ENCODE data around the gene PHF1.

The PHF1 gene

DNA sequence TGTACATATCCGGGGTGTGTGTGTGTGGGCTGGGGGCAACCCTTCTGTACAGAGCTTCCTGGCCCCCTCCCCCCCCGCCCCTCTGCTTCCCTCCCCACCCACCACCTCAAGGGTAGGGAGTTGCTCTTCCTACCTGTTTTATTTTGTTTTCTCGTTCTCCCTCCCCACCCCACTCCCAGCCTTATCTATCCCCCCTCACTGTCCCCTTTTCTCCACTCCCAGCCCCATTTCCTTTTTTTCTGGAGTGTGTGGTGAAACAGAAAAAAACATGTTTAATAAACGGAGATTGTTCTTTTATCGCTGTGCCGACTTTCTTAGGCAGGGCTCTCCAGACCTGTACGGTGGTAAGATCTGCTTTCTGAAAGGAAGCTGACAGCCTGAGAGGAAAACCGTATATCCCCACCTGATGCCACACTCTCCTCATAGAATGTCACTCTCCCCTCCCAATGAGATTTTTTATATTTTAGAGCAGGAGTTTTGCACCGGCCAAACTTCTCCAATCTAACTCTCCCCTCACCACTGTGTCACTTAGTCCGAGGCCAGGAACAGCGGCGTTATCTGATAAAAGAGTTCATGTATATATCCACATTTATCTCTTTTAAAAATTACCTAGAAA lies 42.7 kb downstream of the PHF1 start:
- H2AFZ ChIP-seq (ENCODE audit: low read depth) = peak overlapping the region; percentile 48
- H3K27me3 ChIP-seq (ENCODE audit: insufficient read depth, low read depth) = no peaks in the 10 kb centered on the region
- peak overlapping the region; percentile 77 for H3K4me2 ChIP-seq
- peaks cover 9% of the 10 kb centered on the region; the same call in 1 of the 2 replicates for H3K79me2 ChIP-seq (ENCODE audit: insufficient read depth, low read depth)
- no peaks in the 10 kb centered on the region for H4K20me1 ChIP-seq (ENCODE audit: insufficient read depth)
- H3K36me3 ChIP-seq (ENCODE audit: insufficient read depth) = no peaks in the 10 kb centered on the region
- peak overlapping the region; percentile 25; the same call in 1 of the 2 replicates for H3K27ac ChIP-seq
- H3K4me3 ChIP-seq (IDR thresholded peaks at IDR 0.05; ENCODE audit: insufficient read depth, low read depth, low read length) = peak overlapping the region; percentile 34
- peak overlapping the region; percentile 47; the same call in 1 of the 2 replicates for H3K9ac ChIP-seq
- no peak for TF ChIP-seq CTCF (conservative IDR thresholded peaks at IDR 0.05; ENCODE audit: low read depth, low read length)
- no peaks in the 10 kb centered on the region for H3K4me1 ChIP-seq (ENCODE audit: low read depth, poor library complexity, severe bottlenecking)

GRCh38 chr6:33454009-33454946 lies 43.5 kb downstream of the PHF1 start, which contains the start of gene ZBTB9:
Gene ZBTB9, plus strand, starts transcription at chr6:33454576. Its CDS starts 525 bp downstream, at chr6:33455101.
- TF ChIP-seq CTCF (conservative IDR thresholded peaks at IDR 0.05; ENCODE audit: low read depth, low read length) = no peak
- Histone ChIP-seq H3K27ac (peak within 1 kb of the TSS; percentile 25; the same call in 1 of the 2 replicates), H2AFZ (ENCODE audit: low read depth) (peak within 1 kb of the TSS; percentile 48)

DNA sequence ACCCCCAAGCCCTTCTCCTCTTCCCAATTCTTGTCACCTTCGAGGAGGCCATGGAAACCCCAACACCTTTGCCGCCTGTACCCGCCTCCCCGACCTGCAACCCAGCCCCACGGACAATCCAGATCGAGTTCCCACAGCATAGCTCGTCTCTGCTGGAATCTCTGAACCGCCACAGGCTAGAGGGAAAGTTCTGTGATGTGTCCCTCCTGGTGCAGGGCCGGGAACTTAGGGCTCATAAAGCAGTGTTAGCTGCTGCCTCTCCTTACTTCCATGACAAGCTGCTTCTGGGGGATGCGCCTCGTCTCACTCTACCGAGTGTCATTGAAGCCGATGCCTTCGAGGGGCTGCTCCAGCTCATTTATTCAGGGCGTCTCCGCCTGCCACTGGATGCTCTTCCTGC lies 44.2 kb downstream of the PHF1 start:
- H3K9ac ChIP-seq = peak overlapping the region; percentile 47; the same call in 1 of the 2 replicates
- no peak overlapping the region for H3K27ac ChIP-seq
- no peaks in the 10 kb centered on the region for H3K36me3 ChIP-seq (ENCODE audit: insufficient read depth)
- H4K20me1 ChIP-seq (ENCODE audit: insufficient read depth) = no peaks in the 10 kb centered on the region
- H2AFZ ChIP-seq (ENCODE audit: low read depth) = peak overlapping the region; percentile 48; the same call in 1 of the 2 replicates
- peaks cover 9% of the 10 kb centered on the region; the same call in 1 of the 2 replicates for H3K79me2 ChIP-seq (ENCODE audit: insufficient read depth, low read depth)
- peak overlapping the region; percentile 34 for H3K4me3 ChIP-seq (IDR thresholded peaks at IDR 0.05; ENCODE audit: insufficient read depth, low read depth, low read length)
- H3K27me3 ChIP-seq (ENCODE audit: insufficient read depth, low read depth) = no peaks in the 10 kb centered on the region
- H3K4me1 ChIP-seq (ENCODE audit: low read depth, poor library complexity, severe bottlenecking) = no peaks in the 10 kb centered on the region
- TF ChIP-seq CTCF (conservative IDR thresholded peaks at IDR 0.05; ENCODE audit: low read depth, low read length) = no peak
- peak overlapping the region; percentile 89 for H3K4me2 ChIP-seq

More at GRCh38 chr6:33454009-33454946, 43.5 kb downstream of the PHF1 start, which contains the start of gene ZBTB9:
- Histone ChIP-seq H3K4me3 (IDR thresholded peaks at IDR 0.05; ENCODE audit: insufficient read depth, low read depth, low read length) (peak within 1 kb of the TSS; percentile 34), H3K36me3 (ENCODE audit: insufficient read depth) (no peaks in the 10 kb centered on the region), H3K79me2 (ENCODE audit: insufficient read depth, low read depth) (peaks cover 9% of the 10 kb centered on the region; the same call in 1 of the 2 replicates), H3K9ac (peak within 1 kb of the TSS; percentile 47; the same call in 1 of the 2 replicates), H3K4me2 (peak within 1 kb of the TSS; percentile 89), H3K4me1 (ENCODE audit: low read depth, poor library complexity, severe bottlenecking) (no peaks in the 10 kb centered on the region), H4K20me1 (ENCODE audit: insufficient read depth) (no peaks in the 10 kb centered on the region), H3K27me3 (ENCODE audit: insufficient read depth, low read depth) (no peaks in the 10 kb centered on the region)

DNA sequence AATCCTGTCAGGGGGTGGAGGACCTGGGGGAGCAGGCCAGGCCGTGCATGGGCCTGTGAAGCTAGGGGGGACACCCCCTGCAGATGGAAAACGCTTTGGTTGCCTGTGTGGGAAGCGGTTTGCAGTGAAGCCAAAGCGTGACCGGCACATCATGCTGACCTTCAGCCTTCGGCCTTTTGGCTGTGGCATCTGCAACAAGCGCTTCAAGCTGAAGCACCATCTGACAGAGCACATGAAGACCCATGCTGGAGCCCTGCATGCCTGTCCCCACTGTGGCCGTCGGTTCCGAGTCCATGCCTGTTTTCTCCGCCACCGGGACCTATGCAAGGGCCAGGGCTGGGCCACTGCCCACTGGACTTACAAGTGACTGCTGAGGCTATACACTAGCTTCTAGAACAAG lies 45.3 kb downstream of the PHF1 start:
- Histone ChIP-seq H3K27me3 (ENCODE audit: insufficient read depth, low read depth) (no peaks in the 10 kb centered on the region), H3K79me2 (ENCODE audit: insufficient read depth, low read depth) (peaks cover 9% of the 10 kb centered on the region; the same call in 1 of the 2 replicates), H3K36me3 (ENCODE audit: insufficient read depth) (no peaks in the 10 kb centered on the region), H3K4me1 (ENCODE audit: low read depth, poor library complexity, severe bottlenecking) (no peaks in the 10 kb centered on the region), H3K4me2 (no peak overlapping the region), H3K4me3 (IDR thresholded peaks at IDR 0.05; ENCODE audit: insufficient read depth, low read depth, low read length) (no peak overlapping the region), H4K20me1 (ENCODE audit: insufficient read depth) (no peaks in the 10 kb centered on the region), H3K9ac (no peak overlapping the region), H3K27ac (no peak overlapping the region), H2AFZ (ENCODE audit: low read depth) (no peak overlapping the region)
- no peak for TF ChIP-seq CTCF (conservative IDR thresholded peaks at IDR 0.05; ENCODE audit: low read depth, low read length)

Data from KMS-11 (cell line).